ENCODE data around the gene ABHD16B. TPM values are rescaled to one million over a fixed set of nuclear protein-coding genes. Genes with fewer than 3 reads are reported as not detected.

The ABHD16B gene
- total RNA-seq, result not detected
- long read RNA-seq, partial matches to known transcripts, result 0 of 1 reads
- long read RNA-seq, other reads (novel, unspliced or antisense), result 0 of 1 reads

DNA sequence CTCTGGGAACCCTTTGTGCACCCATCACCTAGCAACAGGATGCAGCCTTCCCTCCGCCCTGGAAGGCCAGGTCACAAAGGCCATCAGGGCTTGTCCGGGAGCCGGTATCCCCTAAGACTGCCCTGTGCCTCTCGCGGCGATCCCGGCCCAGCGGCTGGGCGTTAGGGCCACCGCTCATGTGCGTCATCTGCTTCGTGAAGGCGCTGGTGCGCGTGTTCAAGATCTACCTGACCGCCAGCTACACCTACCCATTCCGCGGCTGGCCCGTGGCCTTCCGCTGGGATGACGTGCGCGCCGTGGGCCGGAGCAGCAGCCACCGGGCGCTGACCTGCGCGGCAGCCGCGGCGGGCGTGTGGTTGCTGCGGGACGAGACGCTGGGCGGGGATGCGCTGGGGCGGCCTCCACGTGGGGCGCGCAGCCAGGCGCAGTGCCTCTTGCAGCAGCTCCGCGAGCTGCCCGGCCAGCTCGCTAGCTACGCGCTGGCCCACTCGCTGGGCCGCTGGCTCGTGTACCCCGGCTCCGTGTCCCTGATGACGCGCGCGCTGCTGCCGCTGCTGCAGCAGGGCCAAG lies at the start of gene ABHD16B:
ABHD16B (plus strand) TSS at position 134 of the 570 bp plus-strand sequence; CDS start at position 177, 43 bp downstream.
- DNase-seq (no peak), ATAC-seq (ENCODE audit: poor library complexity) (no peak)
- intact Hi-C loops (cut with DNase I), result loop anchor here (5.0 kb wide), 2 partner anchors 34 to 74 kb away; no protein-coding TSS in a partner anchor

- ATAC-seq (ENCODE audit: poor library complexity), result no peak
- DNase-seq, result no peak
- intact Hi-C loops (cut with DNase I), result no loop called here
Observed at GRCh38 chr20:63814891-63815614, 46.2 kb upstream of the ABHD16B start.

- no peak for DNase-seq
- ATAC-seq (ENCODE audit: poor library complexity), result no peak
- intact Hi-C loops (cut with DNase I), result no loop called here
Observed at GRCh38 chr20:63815615-63816253, 45.6 kb upstream of the ABHD16B start.

DNA sequence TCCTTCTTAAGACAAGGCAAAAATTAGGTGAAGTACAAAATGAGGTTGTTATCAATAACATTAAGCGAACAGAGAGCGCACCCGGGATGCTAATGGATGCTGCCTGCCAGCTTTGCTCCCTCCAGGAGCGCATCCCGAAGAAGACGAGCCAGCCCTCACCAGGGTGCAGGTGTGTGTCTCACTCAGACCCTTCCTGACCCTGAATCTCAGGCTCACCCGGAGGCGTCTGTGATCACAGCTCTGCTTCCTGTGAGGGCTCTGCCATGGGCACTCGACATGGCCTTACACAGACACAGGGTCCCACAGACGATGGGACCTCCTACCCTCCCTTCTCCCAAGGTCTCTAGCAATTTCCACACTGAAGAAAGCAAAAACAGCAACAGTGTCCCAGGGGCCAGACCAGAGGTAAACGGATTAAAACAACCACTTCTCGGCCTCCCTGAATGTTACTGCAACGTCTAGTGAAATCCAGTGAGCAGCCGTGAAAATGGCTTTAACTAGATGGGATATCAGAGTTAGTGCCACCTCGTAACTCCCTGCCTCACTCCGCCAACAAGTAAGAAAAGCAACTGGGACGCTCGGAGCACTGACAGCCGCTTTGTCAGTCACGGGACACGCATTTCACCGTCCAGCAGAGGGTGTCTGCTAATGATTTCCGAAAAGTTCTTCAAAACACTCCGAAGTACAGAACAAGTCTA lies 41.9 kb upstream of the ABHD16B start:
- DNase-seq, result no peak
- peak; percentile 70 for ATAC-seq (ENCODE audit: poor library complexity)
- intact Hi-C loops (cut with DNase I), result no loop called here

- intact Hi-C loops (cut with DNase I), result no loop called here
- ATAC-seq (ENCODE audit: poor library complexity), result no peak
- DNase-seq, result no peak
Observed at GRCh38 chr20:63821811-63822210, 39.5 kb upstream of the ABHD16B start.

GRCh38 chr20:63822276-63822696 lies 39.0 kb upstream of the ABHD16B start:
- intact Hi-C loops (cut with DNase I), result no loop called here
- ATAC-seq (ENCODE audit: poor library complexity) (peak; percentile 30), DNase-seq (no peak)

DNA sequence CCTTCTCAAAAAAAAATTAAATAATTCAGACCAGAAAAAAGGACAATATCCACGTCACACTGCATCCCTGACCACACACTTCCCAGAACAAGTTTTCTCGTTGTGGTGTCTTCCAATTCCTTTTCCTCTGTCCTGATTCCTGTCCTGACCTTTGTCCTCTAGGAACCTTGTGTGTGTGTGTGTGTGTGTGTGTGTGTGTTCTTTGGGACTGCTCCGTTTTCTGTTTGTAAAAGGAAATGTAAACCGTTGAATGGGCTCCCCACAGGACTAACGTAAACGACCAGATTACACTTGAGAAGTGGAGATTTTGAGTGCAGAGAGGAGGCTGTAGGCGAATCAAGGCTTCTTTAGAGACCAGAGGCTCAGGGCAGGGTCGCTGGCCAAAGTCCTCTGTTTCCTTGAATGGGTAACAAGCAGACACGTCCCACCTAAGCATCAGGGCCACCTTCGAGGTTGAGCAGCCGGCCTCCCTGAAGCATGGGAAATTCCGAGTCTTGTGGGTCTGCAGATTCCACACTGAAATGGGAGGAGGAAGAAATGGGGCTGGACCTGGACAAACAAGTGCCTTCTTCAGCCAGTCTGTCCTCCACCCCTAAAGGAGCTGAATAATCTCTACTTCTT lies 37.5 kb upstream of the ABHD16B start:
- intact Hi-C loops (cut with DNase I), result no loop called here
- no peak for ATAC-seq (ENCODE audit: poor library complexity)
- no peak for DNase-seq

DNA sequence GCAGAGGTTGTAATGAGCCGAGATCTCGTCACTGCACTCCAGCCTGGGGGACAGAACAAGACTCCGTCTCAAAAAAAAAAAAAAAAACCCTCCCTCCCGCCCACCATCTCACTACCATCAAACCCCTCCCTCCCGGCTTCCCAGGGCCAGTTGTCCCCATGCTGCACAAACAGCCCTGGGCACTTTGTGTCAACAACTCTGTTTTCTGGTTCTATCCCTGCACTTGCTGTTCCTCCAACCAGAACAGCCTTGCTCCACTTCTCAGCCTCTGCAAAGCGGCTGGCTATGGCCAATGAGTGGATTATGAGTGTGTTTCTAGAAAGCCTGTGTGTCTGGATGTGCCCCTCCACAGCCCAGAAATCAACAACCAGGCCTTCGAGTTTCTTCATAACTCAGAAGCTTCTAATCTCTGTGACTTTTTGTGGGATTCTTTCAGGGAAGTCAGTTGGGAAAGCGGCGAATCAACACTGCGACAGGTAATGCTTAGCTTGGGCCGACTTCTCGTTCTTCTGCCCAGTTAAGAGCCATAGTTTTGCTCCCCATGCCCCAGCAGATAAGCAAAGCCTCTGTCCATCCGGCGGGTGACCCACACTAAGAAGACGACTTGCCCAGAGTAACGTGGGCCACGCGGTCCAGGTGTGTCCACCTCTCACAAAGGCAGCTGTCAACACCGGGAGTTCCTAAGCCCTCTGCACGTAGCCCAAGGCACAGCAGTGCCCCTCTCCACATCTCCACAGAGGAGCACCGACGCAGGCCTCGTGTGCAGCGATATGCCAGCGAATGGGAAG lies 35.8 kb upstream of the ABHD16B start:
- DNase-seq (no peak), ATAC-seq (ENCODE audit: poor library complexity) (no peak)
- intact Hi-C loops (cut with DNase I), result loop anchor here (5.0 kb wide), 1 partner anchor 37 kb away; the partner anchor contains the start of gene ABHD16B

DNA sequence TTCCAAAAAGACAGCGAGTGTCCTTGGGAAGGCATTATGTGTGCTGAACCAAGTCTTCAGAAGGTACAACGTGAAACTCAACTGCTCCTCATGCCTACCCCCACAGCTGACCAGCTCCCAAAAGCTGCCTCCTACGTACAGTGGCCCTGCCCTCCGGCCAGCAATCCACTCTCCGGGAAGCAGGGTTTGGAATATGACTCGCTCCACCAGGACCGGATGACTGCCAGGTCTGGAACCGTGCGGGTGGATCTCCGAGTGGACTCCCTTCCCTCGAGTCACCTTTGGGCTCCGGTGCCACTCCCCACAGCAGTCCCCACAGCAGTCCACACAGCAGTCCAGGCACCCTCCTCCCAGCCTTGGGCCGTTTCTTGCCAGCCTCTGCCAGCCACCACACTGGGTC lies 34.5 kb upstream of the ABHD16B start:
- intact Hi-C loops (cut with DNase I), result loop anchor here (5.0 kb wide), 1 partner anchor 36 kb away; the partner anchor contains the start of gene ABHD16B
- no peak for ATAC-seq (ENCODE audit: poor library complexity)
- no peak for DNase-seq

- no peak for DNase-seq
- intact Hi-C loops (cut with DNase I), result loop anchor here (5.0 kb wide), 1 partner anchor 34 kb away; the partner anchor contains the start of gene ABHD16B
- ATAC-seq (ENCODE audit: poor library complexity), result no peak
Observed at GRCh38 chr20:63828124-63828523, 33.2 kb upstream of the ABHD16B start.

DNA sequence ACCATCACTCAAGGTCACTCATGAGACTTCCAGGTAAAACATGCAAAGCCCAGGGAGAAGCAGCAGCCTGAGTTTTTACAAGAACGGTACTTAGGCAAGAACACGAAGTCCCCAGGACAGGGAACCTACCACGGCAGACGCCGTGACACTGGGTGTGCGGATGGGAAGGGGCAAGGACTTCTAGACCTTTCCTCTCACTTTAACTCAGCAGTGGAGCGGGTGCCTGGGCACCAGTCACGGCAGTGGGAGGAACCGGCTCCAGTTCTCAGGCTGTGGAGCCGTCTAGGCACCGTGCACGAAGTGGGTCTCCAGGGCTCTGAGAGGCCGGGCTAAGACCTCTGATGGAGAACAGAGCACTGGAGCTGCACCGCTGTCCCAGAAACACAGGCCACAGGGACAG lies 32.8 kb upstream of the ABHD16B start:
- DNase-seq (no peak), ATAC-seq (ENCODE audit: poor library complexity) (no peak)
- intact Hi-C loops (cut with DNase I), result loop anchor here (5.0 kb wide), 1 partner anchor 34 kb away; the partner anchor contains the start of gene ABHD16B

DNA sequence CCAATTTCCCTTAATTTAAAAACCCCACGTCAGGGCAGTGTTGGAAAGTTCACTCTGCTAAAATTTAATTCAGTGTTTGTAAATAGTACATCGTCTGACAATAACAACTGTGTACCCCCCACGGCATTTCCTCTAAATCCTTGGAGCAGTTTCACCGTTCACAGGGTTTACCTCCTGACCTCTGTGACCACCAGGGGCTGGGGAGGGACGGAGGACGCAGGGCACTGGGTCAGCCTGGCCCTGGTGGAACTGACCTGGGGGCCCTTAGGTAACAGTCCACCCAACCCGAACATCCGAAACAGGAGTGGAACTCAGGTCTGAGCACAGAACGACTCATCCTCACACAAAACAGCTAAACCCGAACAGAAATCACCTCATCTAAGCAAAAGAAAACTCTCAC lies 32.3 kb upstream of the ABHD16B start:
- ATAC-seq (ENCODE audit: poor library complexity) (no peak), DNase-seq (no peak)
- intact Hi-C loops (cut with DNase I), result loop anchor here (5.0 kb wide), 1 partner anchor 33 kb away; the partner anchor contains the start of gene ABHD16B

DNA sequence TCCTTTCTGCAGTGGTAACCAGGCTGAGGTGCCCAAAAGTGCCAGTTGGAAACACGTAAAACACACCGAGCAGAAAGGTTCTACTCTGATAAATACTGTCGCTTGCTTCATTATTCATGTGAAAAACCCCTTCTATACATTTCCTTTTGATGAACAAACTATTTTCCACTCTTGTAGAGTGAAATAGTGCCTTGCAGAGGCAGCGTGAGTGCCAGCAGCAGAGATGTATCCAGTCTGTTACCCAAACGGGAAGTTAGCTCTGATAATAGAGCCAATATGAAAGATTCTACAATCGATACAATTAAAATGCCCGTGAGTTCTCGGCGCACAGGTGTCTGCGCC lies 31.7 kb upstream of the ABHD16B start:
- intact Hi-C loops (cut with DNase I), result loop anchor here (5.0 kb wide), 1 partner anchor 33 kb away; the partner anchor contains the start of gene ABHD16B
- ATAC-seq (ENCODE audit: poor library complexity), result no peak
- no peak for DNase-seq

DNA sequence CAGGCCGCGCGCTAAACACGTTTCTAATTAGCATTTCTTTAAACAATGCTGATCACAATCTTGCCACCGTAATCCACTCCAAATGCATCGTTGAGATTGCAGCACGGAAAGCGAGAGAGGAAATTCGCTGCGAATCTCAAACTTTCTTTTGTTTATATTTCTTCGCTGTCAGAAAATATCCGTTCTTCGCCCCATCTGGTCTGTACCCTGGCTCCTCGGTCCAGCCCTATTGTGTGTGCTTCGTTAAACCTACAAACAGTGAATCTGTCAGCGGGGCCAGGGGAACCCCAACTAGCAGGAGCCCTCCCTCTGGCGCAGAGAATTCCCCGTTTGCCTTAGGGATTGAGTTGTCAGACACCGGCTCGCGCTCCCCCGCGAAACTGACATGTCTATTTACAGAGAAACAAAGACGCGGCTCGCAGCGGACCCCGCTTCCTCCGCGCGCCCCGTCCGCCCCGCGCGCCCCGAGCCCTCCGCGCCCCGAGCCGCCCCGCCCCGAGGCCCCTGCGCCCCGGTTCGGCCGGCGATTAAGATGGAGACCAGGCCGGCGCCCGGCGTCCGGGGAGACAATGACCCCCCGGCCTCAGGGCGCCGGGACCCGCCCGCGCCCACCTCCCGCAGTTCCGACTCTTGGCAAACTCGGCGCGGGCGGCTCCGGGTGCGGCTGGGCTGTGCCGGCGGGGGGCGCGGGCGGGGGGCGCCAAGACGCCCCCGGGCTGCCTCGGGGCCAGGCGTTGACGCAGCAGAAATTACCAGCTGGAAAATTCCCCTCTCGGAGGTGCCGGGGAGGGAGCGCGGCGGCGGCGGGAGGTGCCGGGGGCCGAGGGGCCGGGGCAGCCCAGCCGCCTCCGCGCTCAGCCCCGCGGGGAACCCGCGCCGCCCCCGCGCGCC lies 31.1 kb upstream of the ABHD16B start:
- intact Hi-C loops (cut with DNase I), result loop anchor here (5.0 kb wide), 1 partner anchor 32 kb away; the partner anchor contains the start of gene ABHD16B
- ATAC-seq (ENCODE audit: poor library complexity) (no peak), DNase-seq (no peak)

- peak; percentile 31 for ATAC-seq (ENCODE audit: poor library complexity)
- intact Hi-C loops (cut with DNase I), result no loop called here
- peak; percentile 81 for DNase-seq
Observed at GRCh38 chr20:63830841-63831588, 30.3 kb upstream of the ABHD16B start, which contains the start of gene ZBTB46. Gene ZBTB46 (minus strand): TSS chr20:63831264. CDS start chr20:63790757, 40,507 bp downstream.

DNA sequence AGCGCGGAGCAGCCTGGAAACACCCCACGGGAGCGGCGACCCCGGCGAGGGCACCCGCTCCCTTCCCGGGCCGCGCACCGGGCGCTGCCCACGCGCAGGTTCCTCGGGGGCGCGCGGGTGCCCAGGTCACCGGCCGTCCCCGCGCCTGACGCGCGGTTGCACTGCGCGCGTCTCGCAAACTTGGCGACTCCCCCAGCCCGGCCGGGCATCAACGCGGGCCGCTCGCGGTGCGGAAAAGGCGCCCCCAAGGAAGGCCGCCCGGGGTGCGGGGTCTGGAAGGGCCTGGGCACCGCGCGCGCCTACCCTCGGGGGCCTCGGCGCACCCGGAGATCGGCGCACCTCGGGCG lies 29.7 kb upstream of the ABHD16B start:
- DNase-seq (no peak), ATAC-seq (ENCODE audit: poor library complexity) (peak; percentile 4)
- intact Hi-C loops (cut with DNase I), result no loop called here
